AG04450 (cell line): ENCODE data around the gene POU3F1. TPM values are rescaled to one million over a fixed set of nuclear protein-coding genes. Genes with fewer than 3 reads are reported as not detected.

Experiments used
- CTCF ChIA-PET: fragments of 300-600, 350-600 bp; formaldehyde crosslinking; extraction: SDS; loops from one replicate; lab custom pipeline; 2022; ENCODE audit warnings: antibody characterized with exemption, inconsistent platforms; lab: Charles Lee
- POLR2A ChIA-PET: fragments of 350-600 bp; formaldehyde crosslinking; extraction: SDS; loops from one replicate; lab custom pipeline; 2021; ENCODE audit warnings: antibody characterized with exemption, inconsistent platforms; lab: Yijun Ruan, JAX
- DNase-seq: peaks from one replicate; pipeline ENCODE4 v3.0.0-alpha.2; 2011; ENCODE audit warnings: low read depth, low spot score
- H3K27ac ChIP-seq: one replicate; pipeline ENCODE4 v1.5.1; 2012; ENCODE audit warnings: low read depth, low read length, control low read depth
- H3K27me3 ChIP-seq: one replicate; pipeline ENCODE4 v1.6.0; 2012; ENCODE audit warnings: low read length; ENCODE audit not compliant: control insufficient read depth, insufficient read depth
- H3K4me3 ChIP-seq: 2 replicates; pipeline ENCODE4 v1.5.1; 2011; ENCODE audit warnings: mild to moderate bottlenecking, low read depth, low read length, control low read depth
- H3K9me3 ChIP-seq: 2 replicates; pipeline ENCODE4 v1.5.1; 2012; ENCODE audit warnings: low read length; ENCODE audit not compliant: control insufficient read depth, insufficient read depth
- polyA plus RNA-seq: library from polyadenylated mRNA; depleted of rRNA; stranded (reverse); fragments of >200 nt; gene quantifications from 2 replicates; pipeline ENCODE4 v1.2.3, GENCODE V29; 2011
- TF ChIP-seq, protein P1 (sequence below): IDR thresholded peaks from 2 replicates; pipeline ENCODE4 v1.5.1; 2011; ENCODE audit warnings: low read depth, low read length, control low read depth, inconsistent platforms

The POU3F1 gene
- polyA plus RNA-seq, 1 experiment: not detected

DNA sequence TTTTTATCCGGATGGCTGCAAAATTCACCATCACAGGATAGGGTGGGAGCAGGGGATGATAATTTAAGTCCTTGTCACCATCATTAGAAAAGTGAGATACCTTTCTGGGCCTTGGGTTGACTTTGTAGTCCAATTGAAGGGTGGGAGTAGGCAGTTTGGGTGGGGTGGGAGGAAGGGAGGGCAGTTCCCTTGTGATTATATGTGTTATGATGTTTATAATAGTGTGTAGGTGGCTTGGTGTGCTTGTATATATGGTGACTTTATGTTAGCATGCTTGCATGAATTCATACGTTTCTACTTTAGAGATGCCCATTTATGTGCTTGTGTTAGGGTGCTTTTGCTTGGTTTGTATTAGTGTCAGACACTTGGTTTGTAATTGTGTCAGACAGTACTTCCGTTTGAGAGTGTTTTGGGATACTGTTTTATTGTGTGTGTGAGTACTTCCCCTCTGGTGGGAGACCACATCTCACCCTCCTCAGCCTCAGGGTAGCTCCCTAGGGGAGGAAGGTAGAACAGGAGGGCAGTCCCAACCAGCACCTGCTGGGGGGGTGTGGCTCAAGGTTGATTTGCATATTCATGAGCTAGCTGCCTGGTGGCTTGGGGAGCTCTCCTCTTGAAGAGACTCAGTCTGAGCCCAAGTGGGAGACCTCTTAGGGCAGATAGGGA, 6.3 kb upstream of the POU3F1 start:
- ChIA-PET POLR2A (no interaction called here), CTCF (interaction anchor here (1.2 kb wide), 1 partner anchor 19 kb away, joined by 3 read pairs; no protein-coding TSS in a partner anchor)
- H3K4me3 ChIP-seq: no peak overlapping the region
- no peaks in the 10 kb centered on the region; the same call in 1 of the 2 replicates for H3K9me3 ChIP-seq
- no peak for DNase-seq
- peaks cover 42% of the 10 kb centered on the region for H3K27me3 ChIP-seq
- TF ChIP-seq, protein P1, sequence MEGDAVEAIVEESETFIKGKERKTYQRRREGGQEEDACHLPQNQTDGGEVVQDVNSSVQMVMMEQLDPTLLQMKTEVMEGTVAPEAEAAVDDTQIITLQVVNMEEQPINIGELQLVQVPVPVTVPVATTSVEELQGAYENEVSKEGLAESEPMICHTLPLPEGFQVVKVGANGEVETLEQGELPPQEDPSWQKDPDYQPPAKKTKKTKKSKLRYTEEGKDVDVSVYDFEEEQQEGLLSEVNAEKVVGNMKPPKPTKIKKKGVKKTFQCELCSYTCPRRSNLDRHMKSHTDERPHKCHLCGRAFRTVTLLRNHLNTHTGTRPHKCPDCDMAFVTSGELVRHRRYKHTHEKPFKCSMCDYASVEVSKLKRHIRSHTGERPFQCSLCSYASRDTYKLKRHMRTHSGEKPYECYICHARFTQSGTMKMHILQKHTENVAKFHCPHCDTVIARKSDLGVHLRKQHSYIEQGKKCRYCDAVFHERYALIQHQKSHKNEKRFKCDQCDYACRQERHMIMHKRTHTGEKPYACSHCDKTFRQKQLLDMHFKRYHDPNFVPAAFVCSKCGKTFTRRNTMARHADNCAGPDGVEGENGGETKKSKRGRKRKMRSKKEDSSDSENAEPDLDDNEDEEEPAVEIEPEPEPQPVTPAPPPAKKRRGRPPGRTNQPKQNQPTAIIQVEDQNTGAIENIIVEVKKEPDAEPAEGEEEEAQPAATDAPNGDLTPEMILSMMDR: no peak
- no peak overlapping the region for H3K27ac ChIP-seq

DNA sequence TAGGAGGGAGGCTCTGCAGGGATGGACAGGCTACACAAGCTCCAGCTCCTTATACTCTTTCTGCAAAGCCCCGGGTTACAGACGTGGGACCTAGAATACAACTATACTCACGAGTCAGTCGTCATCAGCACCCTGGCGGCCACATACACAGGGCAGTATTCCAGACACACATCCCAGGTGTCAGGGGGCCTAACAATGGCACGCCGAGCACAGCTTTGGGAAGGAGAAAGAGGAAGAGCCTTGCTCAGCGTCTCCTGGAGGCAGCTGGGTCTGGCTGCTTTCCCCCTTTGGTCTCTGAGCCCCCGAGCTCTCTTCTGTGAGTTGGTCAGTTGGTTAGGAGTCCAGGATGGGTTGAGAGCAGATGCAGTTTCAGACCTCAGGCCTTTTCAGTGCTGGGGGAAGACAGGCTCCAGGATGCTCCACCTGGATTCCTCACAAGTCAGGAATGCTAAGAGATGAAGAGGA, 4.5 kb upstream of the POU3F1 start:
- DNase-seq: no peak
- no peaks in the 10 kb centered on the region; the same call in 1 of the 2 replicates for H3K9me3 ChIP-seq
- peaks cover 46% of the 10 kb centered on the region for H3K27me3 ChIP-seq
- POLR2A ChIA-PET: no interaction called here
- no peak overlapping the region for H3K27ac ChIP-seq
- TF ChIP-seq, protein P1: no peak
- CTCF ChIA-PET: interaction anchor here (0.5 kb wide), 1 partner anchor 724 kb away, joined by 5 read pairs; no protein-coding TSS in a partner anchor
- H3K4me3 ChIP-seq: no peak overlapping the region

DNA sequence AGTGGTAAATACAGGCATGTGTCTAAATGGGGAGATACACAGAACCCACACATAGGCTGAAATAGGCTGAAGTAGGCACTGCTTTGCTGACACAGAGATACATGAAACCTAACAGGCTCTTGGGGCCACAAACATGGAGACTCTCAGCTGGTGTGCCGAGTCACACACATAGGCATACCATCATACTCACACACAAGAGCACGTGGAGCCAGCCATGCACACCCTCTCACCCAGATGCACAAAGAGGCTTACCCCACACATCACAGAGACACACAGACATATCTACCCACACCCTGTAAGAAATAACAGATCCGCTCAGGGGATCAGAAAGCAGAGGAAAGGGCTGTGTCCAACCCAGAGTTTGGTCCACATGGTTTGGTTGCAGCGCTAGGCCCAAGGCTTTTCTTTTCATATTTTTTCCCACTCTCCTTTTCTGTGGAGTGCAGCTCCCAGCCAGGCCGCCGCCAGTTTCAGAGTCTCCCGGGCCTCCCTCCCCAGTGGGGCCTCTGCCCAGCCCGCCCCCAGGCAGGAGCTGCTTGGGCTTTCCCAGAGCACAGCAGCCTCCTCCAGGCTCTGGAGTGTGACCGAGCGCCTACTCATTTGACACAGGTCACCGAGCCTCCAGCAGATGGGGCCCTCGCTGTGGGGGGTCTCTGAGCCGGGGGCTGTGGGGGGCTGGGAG, 3.9 kb upstream of the POU3F1 start:
- ChIA-PET CTCF (interaction anchor here (0.5 kb wide), 1 partner anchor 724 kb away, joined by 5 read pairs; no protein-coding TSS in a partner anchor), POLR2A (no interaction called here)
- Histone ChIP-seq H3K9me3 (no peaks in the 10 kb centered on the region; the same call in 1 of the 2 replicates), H3K4me3 (no peak overlapping the region), H3K27me3 (peaks cover 48% of the 10 kb centered on the region), H3K27ac (no peak overlapping the region)
- TF ChIP-seq, protein P1: no peak
- DNase-seq: no peak

DNA sequence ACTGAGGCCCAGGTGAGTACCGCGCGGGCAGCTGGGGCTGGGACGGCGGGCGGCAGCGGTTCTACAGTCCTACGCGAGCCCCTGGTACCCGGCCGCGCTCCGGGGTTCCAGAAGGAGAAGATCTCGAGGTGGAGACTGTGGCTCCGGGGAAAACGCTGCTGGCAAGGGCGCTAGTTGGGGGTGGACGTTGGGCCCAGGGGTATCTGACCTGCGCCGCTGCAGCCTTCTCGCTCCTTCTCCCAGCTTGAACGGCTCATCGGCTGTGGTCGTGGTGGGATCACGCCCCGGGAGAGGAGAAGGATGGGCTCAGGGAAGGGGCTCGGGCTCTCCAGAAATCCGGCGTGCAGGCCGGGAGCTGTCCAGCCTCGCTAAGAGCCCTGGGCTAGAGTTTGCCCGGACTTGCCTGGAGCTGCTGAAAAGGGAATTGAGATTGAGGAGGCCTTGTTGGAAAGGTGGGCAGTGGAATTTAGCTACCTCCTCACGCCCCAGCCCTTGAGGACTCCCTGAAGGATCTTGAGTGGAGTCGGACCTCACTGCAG, 1.1 kb upstream of the POU3F1 start:
- ChIA-PET POLR2A (interaction anchor here (0.6 kb wide), 1 partner anchor 14 kb away, joined by 3 read pairs; no protein-coding TSS in a partner anchor), CTCF (interaction anchor here (2.6 kb wide), 1 partner anchor 24 kb away, joined by 9 read pairs; no protein-coding TSS in a partner anchor)
- Histone ChIP-seq H3K9me3 (no peaks in the 10 kb centered on the region; the same call in 1 of the 2 replicates), H3K27me3 (peaks cover 66% of the 10 kb centered on the region), H3K27ac (no peak overlapping the region), H3K4me3 (peak overlapping the region; percentile 54)
- DNase-seq: no peak
- TF ChIP-seq, protein P1: no peak
